HepG2 (cell line): ENCODE data around the gene MSMO1. TPM values are rescaled to one million over a fixed set of nuclear protein-coding genes. Genes with fewer than 3 reads are reported as not detected.

ENCODE experiments used
- CBX1 ChIP-seq: IDR thresholded peaks from one replicate; pipeline ENCODE4 v1.6.1; 2016; ENCODE audit warnings: antibody characterized with exemption, low read depth
- KAT7 ChIP-seq: IDR thresholded peaks from 2 replicates; pipeline ENCODE4 v1.6.1; 2018; ENCODE audit warnings: borderline replicate concordance, missing compliant biosample characterization
- MEF2D ChIP-seq: sonication (generic); formaldehyde crosslinking; IDR thresholded peaks from 2 replicates; pipeline ENCODE4 v1.5.1; 2020; ENCODE audit warnings: mild to moderate bottlenecking, missing genetic modification reagents
- NCOR1 ChIP-seq: fragments of 200-600 bp; sonication (generic); IDR thresholded peaks from 2 replicates; pipeline ENCODE4 v1.7.0; 2017; ENCODE audit warnings: antibody characterized with exemption, low read length, borderline replicate concordance
- RFX1 ChIP-seq: fragments of 450-650 bp; IDR thresholded peaks from 2 replicates; pipeline ENCODE4 v1.6.1; 2017
- ZBTB21 ChIP-seq: sonication (generic); formaldehyde crosslinking; IDR thresholded peaks from 2 replicates; pipeline ENCODE4 v1.4.0; 2020; ENCODE audit warnings: missing genetic modification reagents
- ZFP41 ChIP-seq: sonication (generic); formaldehyde crosslinking; IDR thresholded peaks from 2 replicates; pipeline ENCODE4 v1.4.0; 2020; ENCODE audit warnings: mild to moderate bottlenecking, missing genetic modification reagents, borderline replicate concordance
- ZKSCAN8 ChIP-seq: IDR thresholded peaks from 2 replicates; pipeline ENCODE4 v1.6.1; 2016; ENCODE audit warnings: borderline replicate concordance, missing genetic modification reagents, missing compliant biosample characterization
- ZNF570 ChIP-seq: sonication (generic); formaldehyde crosslinking; IDR thresholded peaks from 2 replicates; pipeline ENCODE4 v1.4.0; 2020; ENCODE audit warnings: mild to moderate bottlenecking, missing genetic modification reagents, borderline replicate concordance
- ZNF841 ChIP-seq: sonication (generic); formaldehyde crosslinking; IDR thresholded peaks from 2 replicates; pipeline ENCODE4 v1.8.1; 2023; ENCODE audit warnings: missing genetic modification reagents, borderline replicate concordance
- ZSCAN20 ChIP-seq: sonication (generic); formaldehyde crosslinking; IDR thresholded peaks from 2 replicates; pipeline ENCODE4 v1.4.0; 2020; ENCODE audit warnings: missing genetic modification reagents, mild to moderate bottlenecking, borderline replicate concordance
- polyA plus RNA-seq, 8 experiments: library from polyadenylated mRNA; depleted of rRNA in 3 of 8; stranded (reverse) in 7 of 8; unstranded in 1 of 8; fragments of >200 nt; fragmentation: Illumina TruSeq in 4 of 8; extraction: Trizol in 4 of 8; gene quantifications; 2 replicates each; pipeline versions ENCODE4 v1.2.1 to v1.2.3, GENCODE V29; 2011 to 2016; ENCODE audit warnings: low read depth in 4 of 8, missing spikeins in 1 of 8, mixed read lengths in 1 of 8; ENCODE audit not compliant: insufficient read depth in 1 of 8
- total RNA-seq, 5 experiments: library from RNA; depleted of rRNA; stranded (reverse); fragments of >200 nt; fragmentation: Illumina TruSeq; extraction: Trizol; gene quantifications; 2 replicates each; pipeline ENCODE4 v1.2.3, GENCODE V29; 2016; ENCODE audit warnings: low read depth in 1 of 5
- TF ChIP-seq, protein P1 (sequence below), 2 experiments: sonication (generic) in 1 of 2; formaldehyde crosslinking in 1 of 2; IDR thresholded peaks; 2 replicates each; pipeline versions ENCODE4 v1.6.1 to v1.9.0; 2014 to 2022; ENCODE audit warnings: antibody characterized with exemption in 1 of 2, borderline replicate concordance in 1 of 2, inconsistent platforms in 1 of 2, low read depth in 1 of 2, missing genetic modification reagents in 1 of 2
- TF ChIP-seq, protein P2 (sequence below): sonication (generic); formaldehyde crosslinking; IDR thresholded peaks from 2 replicates; pipeline ENCODE4 v1.4.0; 2020; ENCODE audit warnings: missing genetic modification reagents
- TF ChIP-seq, protein P3 (sequence below): sonication (generic); formaldehyde crosslinking; IDR thresholded peaks from 2 replicates; pipeline ENCODE4 v1.4.0; 2020; ENCODE audit warnings: missing genetic modification reagents, borderline replicate concordance

The MSMO1 gene
- total and polyA plus RNA-seq, 2 of the 13 experiments (the other 11 are each of a cell fraction or from before 2014, with no cell fraction given): 98.1 to 216 TPM

DNA sequence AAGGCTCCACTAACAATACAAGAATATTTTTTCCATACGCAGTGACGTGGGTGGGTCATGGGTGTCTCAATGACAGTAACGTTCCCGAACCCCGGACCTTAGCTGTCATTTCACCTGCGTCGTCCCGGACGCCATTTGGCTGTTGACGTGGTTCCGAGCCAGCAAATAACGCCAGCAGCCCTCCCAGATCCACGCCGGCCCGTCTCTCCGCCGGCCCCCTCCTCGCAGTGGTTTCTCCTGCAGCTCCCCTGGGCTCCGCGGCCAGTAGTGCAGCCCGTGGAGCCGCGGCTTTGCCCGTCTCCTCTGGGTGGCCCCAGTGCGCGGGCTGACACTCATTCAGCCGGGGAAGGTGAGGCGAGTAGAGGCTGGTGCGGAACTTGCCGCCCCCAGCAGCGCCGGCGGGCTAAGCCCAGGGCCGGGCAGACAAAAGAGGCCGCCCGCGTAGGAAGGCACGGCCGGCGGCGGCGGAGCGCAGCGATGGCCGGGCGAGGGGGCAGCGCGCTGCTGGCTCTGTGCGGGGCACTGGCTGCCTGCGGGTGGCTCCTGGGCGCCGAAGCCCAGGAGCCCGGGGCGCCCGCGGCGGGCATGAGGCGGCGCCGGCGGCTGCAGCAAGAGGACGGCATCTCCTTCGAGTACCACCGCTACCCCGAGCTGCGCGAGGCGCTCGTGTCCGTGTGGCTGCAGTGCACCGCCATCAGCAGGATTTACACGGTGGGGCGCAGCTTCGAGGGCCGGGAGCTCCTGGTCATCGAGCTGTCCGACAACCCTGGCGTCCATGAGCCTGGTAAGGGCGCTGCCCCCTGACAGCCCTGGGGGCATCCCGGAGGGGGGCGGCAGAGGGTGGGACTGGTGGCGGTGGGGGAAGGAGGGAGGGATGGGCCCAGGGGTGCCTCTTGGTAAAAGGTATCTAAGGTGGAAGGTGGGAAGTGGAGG, 51.5 kb downstream of the MSMO1 start, which contains the start of gene CPE (continued):
- TF ChIP-seq ZBTB21 (CRISPR knock-in tag) (no peak; the same call in 1 of the 2 replicates), MEF2D (CRISPR knock-in tag) (no peak), KAT7 (CRISPR knock-in tag) (no peak), ZSCAN20 (CRISPR knock-in tag) (peak; percentile 80; the same call in 1 of the 2 replicates), RFX1 (no peak), ZNF570 (CRISPR knock-in tag) (peak; percentile 42; the same call in 1 of the 2 replicates), ZNF841 (peak; percentile 71; the same call in 1 of the 2 replicates), ZKSCAN8 (no peak), CBX1 (peak; percentile 53), ZFP41 (peak; percentile 51; the same call in 1 of the 2 replicates), NCOR1 (no peak)
- TF ChIP-seq, protein P1, sequence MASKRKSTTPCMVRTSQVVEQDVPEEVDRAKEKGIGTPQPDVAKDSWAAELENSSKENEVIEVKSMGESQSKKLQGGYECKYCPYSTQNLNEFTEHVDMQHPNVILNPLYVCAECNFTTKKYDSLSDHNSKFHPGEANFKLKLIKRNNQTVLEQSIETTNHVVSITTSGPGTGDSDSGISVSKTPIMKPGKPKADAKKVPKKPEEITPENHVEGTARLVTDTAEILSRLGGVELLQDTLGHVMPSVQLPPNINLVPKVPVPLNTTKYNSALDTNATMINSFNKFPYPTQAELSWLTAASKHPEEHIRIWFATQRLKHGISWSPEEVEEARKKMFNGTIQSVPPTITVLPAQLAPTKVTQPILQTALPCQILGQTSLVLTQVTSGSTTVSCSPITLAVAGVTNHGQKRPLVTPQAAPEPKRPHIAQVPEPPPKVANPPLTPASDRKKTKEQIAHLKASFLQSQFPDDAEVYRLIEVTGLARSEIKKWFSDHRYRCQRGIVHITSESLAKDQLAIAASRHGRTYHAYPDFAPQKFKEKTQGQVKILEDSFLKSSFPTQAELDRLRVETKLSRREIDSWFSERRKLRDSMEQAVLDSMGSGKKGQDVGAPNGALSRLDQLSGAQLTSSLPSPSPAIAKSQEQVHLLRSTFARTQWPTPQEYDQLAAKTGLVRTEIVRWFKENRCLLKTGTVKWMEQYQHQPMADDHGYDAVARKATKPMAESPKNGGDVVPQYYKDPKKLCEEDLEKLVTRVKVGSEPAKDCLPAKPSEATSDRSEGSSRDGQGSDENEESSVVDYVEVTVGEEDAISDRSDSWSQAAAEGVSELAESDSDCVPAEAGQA (IDR thresholded peaks at IDR 0.05; ENCODE audit: low read depth): peak; percentile 73; the same call in 1 of the 2 replicates
- TF ChIP-seq, protein P1 (CRISPR knock-in tag; IDR thresholded peaks at IDR 0.05; ENCODE audit: borderline replicate concordance): 0 out of 2 replicates have a peak, but pooled peaks have one; percentile 63
- TF ChIP-seq, protein P2, sequence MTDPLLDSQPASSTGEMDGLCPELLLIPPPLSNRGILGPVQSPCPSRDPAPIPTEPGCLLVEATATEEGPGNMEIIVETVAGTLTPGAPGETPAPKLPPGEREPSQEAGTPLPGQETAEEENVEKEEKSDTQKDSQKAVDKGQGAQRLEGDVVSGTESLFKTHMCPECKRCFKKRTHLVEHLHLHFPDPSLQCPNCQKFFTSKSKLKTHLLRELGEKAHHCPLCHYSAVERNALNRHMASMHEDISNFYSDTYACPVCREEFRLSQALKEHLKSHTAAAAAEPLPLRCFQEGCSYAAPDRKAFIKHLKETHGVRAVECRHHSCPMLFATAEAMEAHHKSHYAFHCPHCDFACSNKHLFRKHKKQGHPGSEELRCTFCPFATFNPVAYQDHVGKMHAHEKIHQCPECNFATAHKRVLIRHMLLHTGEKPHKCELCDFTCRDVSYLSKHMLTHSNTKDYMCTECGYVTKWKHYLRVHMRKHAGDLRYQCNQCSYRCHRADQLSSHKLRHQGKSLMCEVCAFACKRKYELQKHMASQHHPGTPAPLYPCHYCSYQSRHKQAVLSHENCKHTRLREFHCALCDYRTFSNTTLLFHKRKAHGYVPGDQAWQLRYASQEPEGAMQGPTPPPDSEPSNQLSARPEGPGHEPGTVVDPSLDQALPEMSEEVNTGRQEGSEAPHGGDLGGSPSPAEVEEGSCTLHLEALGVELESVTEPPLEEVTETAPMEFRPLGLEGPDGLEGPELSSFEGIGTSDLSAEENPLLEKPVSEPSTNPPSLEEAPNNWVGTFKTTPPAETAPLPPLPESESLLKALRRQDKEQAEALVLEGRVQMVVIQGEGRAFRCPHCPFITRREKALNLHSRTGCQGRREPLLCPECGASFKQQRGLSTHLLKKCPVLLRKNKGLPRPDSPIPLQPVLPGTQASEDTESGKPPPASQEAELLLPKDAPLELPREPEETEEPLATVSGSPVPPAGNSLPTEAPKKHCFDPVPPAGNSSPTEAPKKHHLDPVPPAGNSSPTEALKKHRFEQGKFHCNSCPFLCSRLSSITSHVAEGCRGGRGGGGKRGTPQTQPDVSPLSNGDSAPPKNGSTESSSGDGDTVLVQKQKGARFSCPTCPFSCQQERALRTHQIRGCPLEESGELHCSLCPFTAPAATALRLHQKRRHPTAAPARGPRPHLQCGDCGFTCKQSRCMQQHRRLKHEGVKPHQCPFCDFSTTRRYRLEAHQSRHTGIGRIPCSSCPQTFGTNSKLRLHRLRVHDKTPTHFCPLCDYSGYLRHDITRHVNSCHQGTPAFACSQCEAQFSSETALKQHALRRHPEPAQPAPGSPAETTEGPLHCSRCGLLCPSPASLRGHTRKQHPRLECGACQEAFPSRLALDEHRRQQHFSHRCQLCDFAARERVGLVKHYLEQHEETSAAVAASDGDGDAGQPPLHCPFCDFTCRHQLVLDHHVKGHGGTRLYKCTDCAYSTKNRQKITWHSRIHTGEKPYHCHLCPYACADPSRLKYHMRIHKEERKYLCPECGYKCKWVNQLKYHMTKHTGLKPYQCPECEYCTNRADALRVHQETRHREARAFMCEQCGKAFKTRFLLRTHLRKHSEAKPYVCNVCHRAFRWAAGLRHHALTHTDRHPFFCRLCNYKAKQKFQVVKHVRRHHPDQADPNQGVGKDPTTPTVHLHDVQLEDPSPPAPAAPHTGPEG: peak; percentile 83
- TF ChIP-seq, protein P3, sequence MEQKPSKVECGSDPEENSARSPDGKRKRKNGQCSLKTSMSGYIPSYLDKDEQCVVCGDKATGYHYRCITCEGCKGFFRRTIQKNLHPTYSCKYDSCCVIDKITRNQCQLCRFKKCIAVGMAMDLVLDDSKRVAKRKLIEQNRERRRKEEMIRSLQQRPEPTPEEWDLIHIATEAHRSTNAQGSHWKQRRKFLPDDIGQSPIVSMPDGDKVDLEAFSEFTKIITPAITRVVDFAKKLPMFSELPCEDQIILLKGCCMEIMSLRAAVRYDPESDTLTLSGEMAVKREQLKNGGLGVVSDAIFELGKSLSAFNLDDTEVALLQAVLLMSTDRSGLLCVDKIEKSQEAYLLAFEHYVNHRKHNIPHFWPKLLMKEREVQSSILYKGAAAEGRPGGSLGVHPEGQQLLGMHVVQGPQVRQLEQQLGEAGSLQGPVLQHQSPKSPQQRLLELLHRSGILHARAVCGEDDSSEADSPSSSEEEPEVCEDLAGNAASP: no peak
